ENCODE measurements around the gene NKX6-2. TPM values are rescaled to one million over a fixed set of nuclear protein-coding genes. Genes with fewer than 3 reads are reported as not detected.
"Not testable (repeated sequence)": the region's sequence is repeated elsewhere in the genome, so short reads cannot be mapped to it uniquely, and the experiment has no call there.

NKX6-2 gene
- total RNA-seq, 1 donor, result not detected

GRCh38 chr10:132827861-132828539, 42.1 kb upstream of the NKX6-2 start:
- no peak overlapping the region for H3K4me3 ChIP-seq (ENCODE audit: insufficient read depth, low read length)

GRCh38 chr10:132827423-132827789, 41.5 kb upstream of the NKX6-2 start:
- DNase-seq (ENCODE audit: insufficient read length, low spot score, missing footprints), result no peak
- Histone ChIP-seq H3K4me2 (ENCODE audit: insufficient read depth, low read length) (no peak overlapping the region), H3K27ac (ENCODE audit: low read depth, low read length) (no peak overlapping the region), H3K4me3 (ENCODE audit: insufficient read depth, low read length) (no peak overlapping the region), H3K36me3 (ENCODE audit: insufficient read depth, low read length) (no peaks in the 10 kb centered on the region), H3K9me3 (ENCODE audit: low read depth, low read length) (no peaks in the 10 kb centered on the region), H4K20me1 (ENCODE audit: insufficient read depth, low read length) (no peaks in the 10 kb centered on the region), H2AFZ (ENCODE audit: low read length) (no peak overlapping the region), H3K4me1 (ENCODE audit: insufficient read depth, low read length) (no peaks in the 10 kb centered on the region), H3K79me2 (ENCODE audit: insufficient read depth, low read length) (no peaks in the 10 kb centered on the region), H3K27me3 (ENCODE audit: insufficient read depth, low read length) (peaks cover 20% of the 10 kb centered on the region)
- no peak for TF ChIP-seq CTCF (IDR thresholded peaks at IDR 0.05; ENCODE audit: extremely low read depth, low read depth, low read length)

More at GRCh38 chr10:132827861-132828539, 42.1 kb upstream of the NKX6-2 start:
- no peaks in the 10 kb centered on the region for H3K4me1 ChIP-seq (ENCODE audit: insufficient read depth, low read length)
- H2AFZ ChIP-seq (ENCODE audit: low read length), result no peak overlapping the region
- H3K4me2 ChIP-seq (ENCODE audit: insufficient read depth, low read length), result no peak overlapping the region
- no peak for TF ChIP-seq CTCF (IDR thresholded peaks at IDR 0.05; ENCODE audit: extremely low read depth, low read depth, low read length)
- no peak overlapping the region for H3K27ac ChIP-seq (ENCODE audit: low read depth, low read length)
- H3K36me3 ChIP-seq (ENCODE audit: insufficient read depth, low read length), result no peaks in the 10 kb centered on the region
- no peaks in the 10 kb centered on the region for H4K20me1 ChIP-seq (ENCODE audit: insufficient read depth, low read length)
- H3K9me3 ChIP-seq (ENCODE audit: low read depth, low read length), result no peaks in the 10 kb centered on the region
- DNase-seq (ENCODE audit: insufficient read length, low spot score, missing footprints), result no peak
- H3K79me2 ChIP-seq (ENCODE audit: insufficient read depth, low read length), result no peaks in the 10 kb centered on the region
- H3K27me3 ChIP-seq (ENCODE audit: insufficient read depth, low read length), result peaks cover 25% of the 10 kb centered on the region

- peaks cover 14% of the 10 kb centered on the region for H3K27me3 ChIP-seq (ENCODE audit: insufficient read depth, low read length)
- H3K27ac ChIP-seq (ENCODE audit: low read depth, low read length), result no peak overlapping the region
- no peak for DNase-seq (ENCODE audit: insufficient read length, low spot score, missing footprints)
- TF ChIP-seq CTCF (IDR thresholded peaks at IDR 0.05; ENCODE audit: extremely low read depth, low read depth, low read length), result no peak
- H4K20me1 ChIP-seq (ENCODE audit: insufficient read depth, low read length), result no peaks in the 10 kb centered on the region
- H3K36me3 ChIP-seq (ENCODE audit: insufficient read depth, low read length), result no peaks in the 10 kb centered on the region
- no peak overlapping the region for H2AFZ ChIP-seq (ENCODE audit: low read length)
- H3K4me1 ChIP-seq (ENCODE audit: insufficient read depth, low read length), result no peaks in the 10 kb centered on the region
- H3K4me2 ChIP-seq (ENCODE audit: insufficient read depth, low read length), result no peak overlapping the region
- no peaks in the 10 kb centered on the region for H3K79me2 ChIP-seq (ENCODE audit: insufficient read depth, low read length)
- H3K4me3 ChIP-seq (ENCODE audit: insufficient read depth, low read length), result no peak overlapping the region
- no peaks in the 10 kb centered on the region for H3K9me3 ChIP-seq (ENCODE audit: low read depth, low read length)
Measured at GRCh38 chr10:132826524-132827422, 40.8 kb upstream of the NKX6-2 start.

GRCh38 chr10:132825783-132826523, 40.0 kb upstream of the NKX6-2 start:
- H2AFZ ChIP-seq (ENCODE audit: low read length); H3K27me3 ChIP-seq (ENCODE audit: insufficient read depth, low read length); H3K4me2 ChIP-seq (ENCODE audit: insufficient read depth, low read length); H3K36me3 ChIP-seq (ENCODE audit: insufficient read depth, low read length); H3K4me3 ChIP-seq (ENCODE audit: insufficient read depth, low read length); H4K20me1 ChIP-seq (ENCODE audit: insufficient read depth, low read length); H3K4me1 ChIP-seq (ENCODE audit: insufficient read depth, low read length); H3K27ac ChIP-seq (ENCODE audit: low read depth, low read length); H3K79me2 ChIP-seq (ENCODE audit: insufficient read depth, low read length); DNase-seq (ENCODE audit: insufficient read length, low spot score, missing footprints); H3K9me3 ChIP-seq (ENCODE audit: low read depth, low read length): not testable (repeated sequence)
